ENCODE data around the gene KCNH6.

Gene KCNH6

GRCh38 chr17:63512896-63513644 is 10.1 kb upstream of the KCNH6 start:
- DNase-seq (ENCODE audit: low spot score): no peak

GRCh38 chr17:63514477-63514876 is 8.7 kb upstream of the KCNH6 start:
- DNase-seq (ENCODE audit: low spot score): no peak

- no peak for DNase-seq (ENCODE audit: low spot score)
Measured at GRCh38 chr17:63514974-63515373, 8.2 kb upstream of the KCNH6 start.

- DNase-seq (ENCODE audit: low spot score): no peak
Measured at GRCh38 chr17:63515426-63515825, 7.7 kb upstream of the KCNH6 start.

GRCh38 chr17:63516910-63517824 is 6.0 kb upstream of the KCNH6 start:
- peak; percentile 38 for DNase-seq (ENCODE audit: low spot score)

GRCh38 chr17:63517825-63518534 is 5.2 kb upstream of the KCNH6 start:
- no peak for DNase-seq (ENCODE audit: low spot score)

- no peak for DNase-seq (ENCODE audit: low spot score)
Measured at GRCh38 chr17:63519116-63519881, 3.9 kb upstream of the KCNH6 start.

- DNase-seq (ENCODE audit: low spot score): no peak
Measured at GRCh38 chr17:63519972-63520882, 2.9 kb upstream of the KCNH6 start.

GRCh38 chr17:63524051-63524450 is 893 bp downstream of the KCNH6 start:
- no peak for DNase-seq (ENCODE audit: low spot score)

GRCh38 chr17:63525190-63525946 is 2.2 kb downstream of the KCNH6 start:
- no peak for DNase-seq (ENCODE audit: low spot score)

- DNase-seq (ENCODE audit: low spot score): no peak
Measured at GRCh38 chr17:63526861-63527260, 3.7 kb downstream of the KCNH6 start.

GRCh38 chr17:63528183-63528582 is 5.0 kb downstream of the KCNH6 start:
- no peak for DNase-seq (ENCODE audit: low spot score)

GRCh38 chr17:63529711-63530556 is 6.8 kb downstream of the KCNH6 start:
- no peak for DNase-seq (ENCODE audit: low spot score)

- no peak for DNase-seq (ENCODE audit: low spot score)
Measured at GRCh38 chr17:63530557-63531021, 7.4 kb downstream of the KCNH6 start.

- DNase-seq (ENCODE audit: low spot score): no peak
Measured at GRCh38 chr17:63531022-63531965, 8.1 kb downstream of the KCNH6 start.

- no peak for DNase-seq (ENCODE audit: low spot score)
Measured at GRCh38 chr17:63533433-63534077, 10.4 kb downstream of the KCNH6 start.

GRCh38 chr17:63534078-63534570 is 11.0 kb downstream of the KCNH6 start:
- no peak for DNase-seq (ENCODE audit: low spot score)
